HG02938 (cell line): ENCODE data around the gene MS4A18.
A peak's percentile ranks its signal among the peaks of the same experiment; 100 is the strongest.

Experiments used
- ATAC-seq: cut with Tn5 transposase; IDR thresholded peaks from one replicate; pipeline ENCODE4 v1.9.1; 2021; ENCODE audit warnings: mild to moderate bottlenecking, moderate library complexity; ENCODE audit not compliant: unreplicated experiment

The MS4A18 gene

GRCh38 chr11:60764879-60765278 lies 40.4 kb downstream of the MS4A18 start:
- peak; percentile 42 for ATAC-seq

DNA sequence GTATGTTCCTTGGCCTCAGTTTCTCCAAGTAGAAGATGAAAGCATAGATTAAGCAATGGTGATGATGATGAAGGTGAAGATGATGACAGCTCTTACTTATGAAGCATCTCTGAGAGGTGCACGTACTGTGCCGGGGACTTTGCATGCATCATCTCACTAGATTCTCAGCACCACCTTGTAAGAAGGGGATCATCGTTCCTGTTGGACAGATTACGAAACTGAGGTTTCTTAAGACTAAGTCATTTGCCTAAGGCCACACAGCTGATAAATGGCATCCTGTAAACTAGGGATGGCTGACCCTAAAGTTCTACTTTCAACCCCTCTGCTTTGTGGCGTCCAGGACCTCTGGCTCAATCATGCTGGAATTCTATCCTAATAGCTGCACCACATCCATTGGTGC lies 40.8 kb downstream of the MS4A18 start:
- no peak for ATAC-seq

DNA sequence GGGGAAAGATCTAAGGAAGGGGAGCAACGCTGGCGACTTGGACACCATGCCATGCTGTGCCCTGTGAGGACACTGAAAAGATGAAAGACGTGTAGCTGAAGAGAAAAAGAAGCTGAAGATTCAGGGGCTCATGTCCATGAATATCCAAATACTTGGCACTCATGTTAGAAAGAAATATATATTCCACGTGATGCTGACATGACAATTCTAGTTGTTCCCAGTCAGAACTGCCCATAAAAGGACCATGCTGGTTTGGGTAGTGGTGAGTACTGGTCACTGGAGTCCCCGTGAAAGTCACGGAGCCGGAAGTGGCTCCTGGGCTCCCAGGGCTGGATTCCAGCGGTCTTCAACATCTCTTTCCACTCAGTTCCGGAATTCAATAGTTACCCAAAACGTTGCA lies 42.0 kb downstream of the MS4A18 start:
- no peak for ATAC-seq

DNA sequence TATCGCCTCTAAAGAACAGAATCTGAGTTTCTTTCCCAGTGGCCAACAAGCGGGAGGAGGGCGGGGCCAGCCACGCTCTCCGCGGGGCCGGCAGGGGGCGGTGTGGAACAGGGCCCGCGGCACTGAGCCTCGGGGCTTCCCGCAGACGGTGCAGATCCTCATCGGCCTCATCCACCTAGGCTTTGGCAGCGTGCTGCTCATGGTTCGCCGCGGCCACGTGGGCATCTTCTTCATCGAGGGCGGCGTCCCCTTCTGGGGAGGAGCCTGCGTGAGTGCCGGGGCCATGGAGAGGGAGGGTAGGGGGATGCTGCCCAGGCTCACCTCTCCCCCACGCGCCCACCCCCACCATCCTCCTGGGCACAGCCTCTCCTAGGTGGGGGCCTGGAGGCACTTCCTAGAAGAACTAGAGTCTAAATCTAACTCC lies 42.9 kb downstream of the MS4A18 start:
- no peak for ATAC-seq

DNA sequence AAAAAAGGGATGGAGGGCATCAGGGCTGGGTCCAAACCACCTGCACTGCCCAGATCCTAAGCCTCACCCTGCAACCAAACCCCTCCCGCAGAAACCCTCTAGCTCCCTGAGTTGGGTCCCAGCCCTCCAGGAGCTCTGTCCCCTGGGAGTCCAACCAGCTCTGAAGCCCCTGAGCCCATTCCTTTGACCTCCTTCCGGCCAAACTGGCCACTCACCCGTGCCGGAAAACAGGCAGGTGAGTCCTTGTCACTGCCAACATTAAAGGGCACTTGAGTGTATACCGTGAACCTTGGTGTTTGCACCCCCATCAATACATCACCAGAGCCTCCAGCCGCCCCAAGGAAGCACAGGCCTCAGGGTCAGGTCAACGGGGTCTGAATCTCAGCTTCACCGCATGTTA lies 43.7 kb downstream of the MS4A18 start:
- no peak for ATAC-seq

- no peak for ATAC-seq
These were observed 44.8 kb downstream of the MS4A18 start for GRCh38 chr11:60769273-60769672.

- no peak for ATAC-seq
These were observed 45.3 kb downstream of the MS4A18 start for GRCh38 chr11:60769811-60770210.

DNA sequence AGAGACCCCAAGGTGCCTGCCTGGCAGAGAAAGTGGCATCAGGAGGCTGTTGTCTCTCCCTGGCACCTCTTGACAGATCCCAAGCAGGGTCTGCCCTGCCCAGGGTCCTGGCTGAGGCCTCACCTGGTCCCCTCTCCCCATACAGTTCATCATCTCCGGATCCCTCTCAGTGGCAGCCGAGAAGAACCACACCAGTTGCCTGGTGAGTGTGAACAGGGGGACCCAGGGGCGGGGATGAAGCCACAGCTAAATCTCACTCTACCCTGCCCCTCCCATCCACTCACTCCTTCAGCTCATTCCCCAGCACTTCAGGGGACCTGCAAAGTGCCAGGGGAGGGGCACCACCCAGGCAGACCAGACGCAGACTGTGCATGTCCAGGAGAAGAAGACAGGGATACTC lies 46.6 kb downstream of the MS4A18 start:
- no peak for ATAC-seq

GRCh38 chr11:60771879-60772525 lies 47.5 kb downstream of the MS4A18 start:
- no peak for ATAC-seq

GRCh38 chr11:60772666-60773065 lies 48.1 kb downstream of the MS4A18 start:
- no peak for ATAC-seq

DNA sequence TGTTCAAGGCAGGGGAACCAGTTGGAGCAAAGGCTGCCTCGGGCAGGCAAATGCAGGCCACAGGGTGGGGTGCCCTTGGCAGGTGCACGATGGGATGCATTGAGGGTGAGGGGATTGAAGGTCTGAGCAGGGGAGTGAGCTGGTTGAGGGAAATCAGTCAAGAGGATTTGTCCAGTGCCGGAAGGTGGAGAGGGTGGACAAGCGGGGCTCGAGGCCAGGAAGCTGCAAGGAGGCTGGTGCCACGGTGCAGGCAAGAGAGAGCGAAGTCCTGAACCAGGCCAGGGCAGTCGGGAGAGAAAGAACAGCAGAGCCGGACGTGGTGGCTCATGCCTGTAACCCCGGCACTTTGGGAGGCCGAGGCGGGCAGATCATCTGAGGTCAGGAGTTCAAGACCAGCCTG lies 50.2 kb downstream of the MS4A18 start:
- no peak for ATAC-seq

- peak; percentile 58 for ATAC-seq
These were observed 51.0 kb downstream of the MS4A18 start for GRCh38 chr11:60775420-60775961.

- no peak for ATAC-seq
These were observed 51.6 kb downstream of the MS4A18 start for GRCh38 chr11:60776167-60776566.

DNA sequence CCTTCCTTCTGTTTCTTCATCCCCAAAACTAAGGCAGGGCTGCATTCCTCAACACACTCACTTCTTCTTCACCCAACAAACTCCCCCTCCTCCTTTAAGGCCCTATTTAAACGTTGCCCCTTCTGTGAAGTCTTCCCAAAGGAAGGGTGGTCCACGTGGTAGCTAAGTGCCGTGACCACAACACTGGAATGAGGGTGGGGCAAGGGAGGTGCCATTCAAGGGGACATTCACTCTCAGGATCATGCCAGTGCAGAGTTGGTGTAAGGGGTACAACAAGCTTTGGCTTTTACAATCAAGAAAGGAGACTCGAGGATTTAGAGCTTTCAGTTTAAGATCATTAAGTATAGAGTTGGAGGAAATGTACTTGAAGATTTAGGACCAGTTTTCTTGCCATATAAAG lies 52.6 kb downstream of the MS4A18 start:
- no peak for ATAC-seq

DNA sequence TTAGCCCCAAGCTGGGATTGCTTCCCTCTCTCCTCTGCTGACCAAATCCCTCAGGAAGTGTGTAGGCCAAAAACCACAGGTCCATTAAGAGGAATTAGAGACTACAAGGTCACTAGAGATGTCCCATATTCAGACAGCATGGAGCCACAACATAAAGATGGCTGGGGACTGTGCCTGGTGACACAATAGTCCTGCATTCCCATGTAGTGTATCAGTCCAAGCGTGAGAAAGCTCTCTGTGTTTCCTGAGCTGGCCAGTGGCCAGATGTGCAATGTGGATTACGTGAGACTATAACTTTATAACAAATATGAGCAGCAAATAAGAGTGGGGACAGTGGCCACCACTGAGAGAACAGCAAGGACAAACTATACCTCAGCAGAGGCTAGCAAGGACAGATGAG lies 53.1 kb downstream of the MS4A18 start:
- ATAC-seq, result no peak

- ATAC-seq, result no peak
These were observed 55.5 kb downstream of the MS4A18 start for GRCh38 chr11:60780065-60780464.

- ATAC-seq, result no peak
These were observed 56.3 kb downstream of the MS4A18 start for GRCh38 chr11:60780774-60781173.

DNA sequence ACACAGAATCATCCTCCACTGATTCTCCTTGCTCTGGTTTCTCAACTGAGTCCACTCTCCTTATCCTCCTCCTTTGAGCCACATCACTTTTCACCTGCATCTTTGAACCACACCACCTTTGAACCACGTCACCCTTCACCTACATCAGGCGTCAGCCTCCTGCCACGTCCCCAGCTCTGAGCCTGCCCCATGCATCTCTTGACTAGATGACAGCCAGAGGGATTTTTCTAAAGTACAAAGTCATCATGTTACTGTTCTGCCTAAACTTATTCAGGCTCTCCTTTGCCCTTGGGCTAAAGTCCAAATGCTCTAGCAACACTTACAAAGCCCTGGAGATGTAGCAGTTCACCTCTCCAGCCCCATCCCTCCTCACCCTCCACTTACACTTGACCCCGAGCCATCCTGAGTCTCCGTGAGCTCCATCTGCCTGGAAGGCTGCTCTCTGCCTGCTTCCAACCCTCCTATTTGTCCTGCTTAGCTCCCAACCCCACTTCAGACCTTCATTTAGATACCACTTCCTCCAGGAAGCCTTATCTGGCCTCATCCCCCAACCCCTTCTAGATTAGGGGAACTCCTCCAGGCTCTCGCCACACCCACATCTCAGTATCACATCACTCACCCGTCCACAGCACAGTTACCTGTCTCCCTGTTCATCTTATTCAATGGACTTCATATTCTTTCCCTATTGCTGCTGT lies 56.9 kb downstream of the MS4A18 start:
- no peak for ATAC-seq

- no peak for ATAC-seq
These were observed 57.4 kb downstream of the MS4A18 start for GRCh38 chr11:60781981-60782316.

GRCh38 chr11:60782393-60783140 lies 58.0 kb downstream of the MS4A18 start:
- no peak for ATAC-seq

- ATAC-seq, result no peak
These were observed 58.6 kb downstream of the MS4A18 start for GRCh38 chr11:60783141-60783484.

DNA sequence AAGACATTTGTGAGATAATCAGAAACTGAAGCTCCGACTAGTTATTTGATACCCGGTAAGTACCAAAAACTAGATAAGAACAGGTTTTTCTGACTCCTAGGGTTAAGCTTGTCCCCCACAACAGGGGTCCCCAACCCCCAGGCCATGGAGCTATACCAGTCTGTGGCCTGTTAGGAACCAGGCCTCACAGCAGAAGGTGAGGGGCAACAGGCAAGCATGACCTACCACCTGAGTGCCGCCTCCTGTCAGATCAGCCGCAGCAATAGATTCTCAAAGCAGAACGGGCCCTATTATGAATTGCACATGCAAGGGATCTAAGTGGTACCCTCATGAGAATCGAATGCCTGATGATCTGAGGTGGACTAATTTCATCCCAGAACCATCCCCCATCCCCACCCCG lies 59.4 kb downstream of the MS4A18 start:
- no peak for ATAC-seq
